SK-N-SH (cell line): ENCODE measurements around the gene LGR6.

ENCODE experiments used
- CHD2 ChIP-seq: fragments of 150-350 bp; IDR thresholded peaks from 2 replicates; pipeline ENCODE4 v1.6.1; 2018; ENCODE audit warnings: low read length; ENCODE audit not compliant: partially characterized antibody
- ELF1 ChIP-seq: IDR thresholded peaks from 2 replicates; pipeline ENCODE4 v1.4.0; 2012
- EZH2phosphoT487 ChIP-seq: fragments of 200-600 bp; sonication (generic); IDR thresholded peaks from 2 replicates; pipeline ENCODE4 v1.6.1; 2017; ENCODE audit warnings: low read depth, mixed run types, mild to moderate bottlenecking, antibody characterized with exemption, moderate library complexity, borderline replicate concordance
- FOSL2 ChIP-seq: IDR thresholded peaks from 2 replicates; pipeline ENCODE4 v1.4.0; 2012; ENCODE audit warnings: low read depth, mild to moderate bottlenecking, moderate library complexity, borderline replicate concordance
- GABPA ChIP-seq: IDR thresholded peaks from 2 replicates; pipeline ENCODE4 v1.4.0; 2012; ENCODE audit warnings: low read depth, mild to moderate bottlenecking
- JUND ChIP-seq: IDR thresholded peaks from 2 replicates; pipeline ENCODE4 v1.4.0; 2012
- MEF2A ChIP-seq: IDR thresholded peaks from 2 replicates; pipeline ENCODE4 v1.4.0; 2012; ENCODE audit warnings: low read depth, borderline replicate concordance
- POLR2AphosphoS5 ChIP-seq: IDR thresholded peaks from 2 replicates; pipeline ENCODE4 v1.6.1; 2012; ENCODE audit warnings: low read depth, low read length
- RAD21 ChIP-seq: IDR thresholded peaks from 2 replicates; pipeline ENCODE4 v1.6.1; 2012; ENCODE audit warnings: mild to moderate bottlenecking, low read length
- RCOR1 ChIP-seq: fragments of 150-350 bp; IDR thresholded peaks from 2 replicates; pipeline ENCODE4 v1.6.1; 2017; ENCODE audit warnings: antibody characterized with exemption, low read length
- TCF12 ChIP-seq: IDR thresholded peaks from 2 replicates; pipeline ENCODE4 v1.4.0; 2012
- TF ChIP-seq, protein P1 (sequence below): fragments of 200-600 bp; sonication (generic); IDR thresholded peaks from 2 replicates; pipeline ENCODE4 v1.6.1; 2017; ENCODE audit warnings: antibody characterized with exemption, mild to moderate bottlenecking, moderate library complexity
- TF ChIP-seq, protein P2 (sequence below): IDR thresholded peaks from 2 replicates; pipeline ENCODE4 v1.4.0; 2012; ENCODE audit warnings: low read depth
- TF ChIP-seq, protein P3 (sequence below): IDR thresholded peaks from 2 replicates; pipeline ENCODE4 v1.4.0; 2012; ENCODE audit warnings: low read depth, borderline replicate concordance

DNA sequence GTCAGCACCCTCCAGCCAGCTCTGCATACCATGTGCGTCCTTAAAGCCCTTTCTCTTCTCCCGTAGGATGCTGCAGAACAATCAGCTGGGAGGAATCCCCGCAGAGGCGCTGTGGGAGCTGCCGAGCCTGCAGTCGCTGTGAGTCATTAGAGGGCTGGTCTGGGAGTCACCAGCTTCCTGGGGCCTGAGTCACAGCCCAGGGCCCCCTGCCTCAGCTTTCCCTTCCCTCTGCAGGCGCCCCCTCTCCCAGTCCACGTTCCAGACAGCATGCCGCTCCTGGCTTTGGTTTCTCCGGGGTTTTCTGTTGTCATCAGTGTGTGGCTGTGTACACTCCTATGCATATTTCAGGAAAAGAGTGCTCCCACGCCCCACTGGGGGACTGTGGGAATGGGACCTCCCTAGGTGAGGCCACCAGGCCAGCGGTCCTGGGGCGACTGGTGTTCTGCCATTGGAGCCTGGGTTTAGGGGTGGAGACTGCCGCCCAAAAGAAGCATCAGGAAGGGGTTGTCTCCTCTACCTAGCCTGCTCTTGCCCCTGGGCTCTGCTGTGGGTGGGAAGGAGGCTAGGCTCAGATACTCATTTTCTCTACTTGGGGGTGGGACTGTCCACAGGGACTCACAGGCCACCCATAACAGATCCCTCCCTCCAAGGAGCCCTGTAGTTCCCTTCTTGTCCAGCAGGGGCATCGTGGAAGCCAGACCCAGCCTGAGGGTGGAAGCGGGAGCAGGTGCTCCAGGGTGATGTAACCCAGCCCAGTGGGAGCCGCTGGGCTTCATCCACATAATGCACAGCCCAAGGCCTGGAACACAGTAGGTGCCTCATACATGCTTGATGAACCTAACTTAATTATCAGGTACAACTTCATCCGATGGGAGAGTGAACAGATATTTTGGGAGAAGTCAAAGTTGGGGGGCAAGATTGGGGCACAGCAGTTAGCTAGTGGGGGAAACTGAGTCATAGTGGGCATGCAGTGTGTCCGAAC, 42.5 kb downstream of the LGR6 start:
- TF ChIP-seq GABPA (no peak), RCOR1 (0 out of 2 replicates have a peak, but pooled peaks have one; percentile 7), RAD21 (peak; percentile 50), POLR2AphosphoS5 (peak; percentile 62; the same call in 1 of the 2 replicates), TCF12 (peak; percentile 87), FOSL2 (peak; percentile 100), JUND (peak; percentile 99), CHD2 (no peak), MEF2A (peak; percentile 37; the same call in 1 of the 2 replicates), EZH2phosphoT487 (no peak), ELF1 (no peak)
- TF ChIP-seq, protein P1, sequence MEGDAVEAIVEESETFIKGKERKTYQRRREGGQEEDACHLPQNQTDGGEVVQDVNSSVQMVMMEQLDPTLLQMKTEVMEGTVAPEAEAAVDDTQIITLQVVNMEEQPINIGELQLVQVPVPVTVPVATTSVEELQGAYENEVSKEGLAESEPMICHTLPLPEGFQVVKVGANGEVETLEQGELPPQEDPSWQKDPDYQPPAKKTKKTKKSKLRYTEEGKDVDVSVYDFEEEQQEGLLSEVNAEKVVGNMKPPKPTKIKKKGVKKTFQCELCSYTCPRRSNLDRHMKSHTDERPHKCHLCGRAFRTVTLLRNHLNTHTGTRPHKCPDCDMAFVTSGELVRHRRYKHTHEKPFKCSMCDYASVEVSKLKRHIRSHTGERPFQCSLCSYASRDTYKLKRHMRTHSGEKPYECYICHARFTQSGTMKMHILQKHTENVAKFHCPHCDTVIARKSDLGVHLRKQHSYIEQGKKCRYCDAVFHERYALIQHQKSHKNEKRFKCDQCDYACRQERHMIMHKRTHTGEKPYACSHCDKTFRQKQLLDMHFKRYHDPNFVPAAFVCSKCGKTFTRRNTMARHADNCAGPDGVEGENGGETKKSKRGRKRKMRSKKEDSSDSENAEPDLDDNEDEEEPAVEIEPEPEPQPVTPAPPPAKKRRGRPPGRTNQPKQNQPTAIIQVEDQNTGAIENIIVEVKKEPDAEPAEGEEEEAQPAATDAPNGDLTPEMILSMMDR, result peak; percentile 93
- TF ChIP-seq, protein P2, sequence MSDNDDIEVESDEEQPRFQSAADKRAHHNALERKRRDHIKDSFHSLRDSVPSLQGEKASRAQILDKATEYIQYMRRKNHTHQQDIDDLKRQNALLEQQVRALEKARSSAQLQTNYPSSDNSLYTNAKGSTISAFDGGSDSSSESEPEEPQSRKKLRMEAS, result peak; percentile 72
- TF ChIP-seq, protein P3, sequence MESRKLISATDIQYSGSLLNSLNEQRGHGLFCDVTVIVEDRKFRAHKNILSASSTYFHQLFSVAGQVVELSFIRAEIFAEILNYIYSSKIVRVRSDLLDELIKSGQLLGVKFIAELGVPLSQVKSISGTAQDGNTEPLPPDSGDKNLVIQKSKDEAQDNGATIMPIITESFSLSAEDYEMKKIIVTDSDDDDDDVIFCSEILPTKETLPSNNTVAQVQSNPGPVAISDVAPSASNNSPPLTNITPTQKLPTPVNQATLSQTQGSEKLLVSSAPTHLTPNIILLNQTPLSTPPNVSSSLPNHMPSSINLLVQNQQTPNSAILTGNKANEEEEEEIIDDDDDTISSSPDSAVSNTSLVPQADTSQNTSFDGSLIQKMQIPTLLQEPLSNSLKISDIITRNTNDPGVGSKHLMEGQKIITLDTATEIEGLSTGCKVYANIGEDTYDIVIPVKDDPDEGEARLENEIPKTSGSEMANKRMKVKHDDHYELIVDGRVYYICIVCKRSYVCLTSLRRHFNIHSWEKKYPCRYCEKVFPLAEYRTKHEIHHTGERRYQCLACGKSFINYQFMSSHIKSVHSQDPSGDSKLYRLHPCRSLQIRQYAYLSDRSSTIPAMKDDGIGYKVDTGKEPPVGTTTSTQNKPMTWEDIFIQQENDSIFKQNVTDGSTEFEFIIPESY, result peak; percentile 44; the same call in 1 of the 2 replicates
